ENCODE data around the gene ARFGEF3.
"Not testable (repeated sequence)": the region's sequence is repeated elsewhere in the genome, so short reads cannot be mapped to it uniquely, and the experiment has no call there.

The ARFGEF3 gene

GRCh38 chr6:138161338-138162110 lies at the start of gene ARFGEF3:
Gene ARFGEF3, plus strand, starts transcription at chr6:138161939. Its CDS starts 148 bp downstream, at chr6:138162087.
- peak; percentile 90 for DNase-seq

DNA sequence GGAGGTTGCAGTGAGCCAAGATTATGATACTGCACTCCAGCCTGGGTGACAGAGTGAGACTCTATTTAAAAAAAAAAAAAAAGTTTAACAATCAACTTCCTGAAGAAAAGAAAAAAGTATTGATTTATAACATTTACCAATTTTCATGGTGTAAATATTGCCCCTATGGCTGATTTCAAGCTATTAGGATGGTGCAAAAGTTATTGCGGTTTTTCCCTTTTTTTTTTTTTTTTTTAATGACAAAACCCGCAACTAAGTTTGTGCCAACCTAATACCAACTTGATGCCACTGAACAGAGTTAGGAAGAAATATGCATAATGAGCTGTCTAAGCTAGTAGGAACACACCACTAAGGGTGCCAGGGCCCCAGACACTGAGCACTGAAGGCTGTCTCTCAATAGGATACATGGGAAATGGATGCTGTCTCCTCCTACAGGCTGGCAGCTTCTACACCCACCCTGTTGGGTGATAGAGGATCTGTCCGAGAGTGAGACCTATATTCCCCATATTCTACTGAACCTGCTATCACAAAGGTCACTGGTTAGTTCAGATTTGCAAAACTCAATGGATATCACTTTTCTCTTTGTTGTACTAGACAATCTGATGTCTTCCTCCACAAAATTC lies 48.0 kb upstream of the ARFGEF3 start:
- peak; percentile 45 for DNase-seq

DNA sequence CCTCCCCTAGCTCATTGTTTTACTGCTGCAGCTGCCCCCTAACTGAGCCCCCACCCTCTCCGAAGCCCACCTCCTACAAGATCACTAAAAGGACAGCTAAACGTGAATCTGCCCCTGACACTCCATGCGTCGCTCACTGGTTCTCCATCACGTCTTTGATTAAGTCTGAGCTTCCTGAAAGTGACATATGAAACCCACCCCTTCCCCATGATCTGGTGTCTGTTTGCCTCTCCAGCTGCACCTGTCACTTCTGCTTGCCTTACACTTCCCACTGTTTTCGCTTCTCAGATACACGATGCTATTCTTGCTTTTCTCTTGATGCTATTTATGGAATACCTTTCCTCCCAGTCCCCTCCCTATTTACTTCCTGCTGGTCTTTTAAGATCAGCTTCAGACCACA lies 46.5 kb upstream of the ARFGEF3 start:
- peak; percentile 48 for DNase-seq

DNA sequence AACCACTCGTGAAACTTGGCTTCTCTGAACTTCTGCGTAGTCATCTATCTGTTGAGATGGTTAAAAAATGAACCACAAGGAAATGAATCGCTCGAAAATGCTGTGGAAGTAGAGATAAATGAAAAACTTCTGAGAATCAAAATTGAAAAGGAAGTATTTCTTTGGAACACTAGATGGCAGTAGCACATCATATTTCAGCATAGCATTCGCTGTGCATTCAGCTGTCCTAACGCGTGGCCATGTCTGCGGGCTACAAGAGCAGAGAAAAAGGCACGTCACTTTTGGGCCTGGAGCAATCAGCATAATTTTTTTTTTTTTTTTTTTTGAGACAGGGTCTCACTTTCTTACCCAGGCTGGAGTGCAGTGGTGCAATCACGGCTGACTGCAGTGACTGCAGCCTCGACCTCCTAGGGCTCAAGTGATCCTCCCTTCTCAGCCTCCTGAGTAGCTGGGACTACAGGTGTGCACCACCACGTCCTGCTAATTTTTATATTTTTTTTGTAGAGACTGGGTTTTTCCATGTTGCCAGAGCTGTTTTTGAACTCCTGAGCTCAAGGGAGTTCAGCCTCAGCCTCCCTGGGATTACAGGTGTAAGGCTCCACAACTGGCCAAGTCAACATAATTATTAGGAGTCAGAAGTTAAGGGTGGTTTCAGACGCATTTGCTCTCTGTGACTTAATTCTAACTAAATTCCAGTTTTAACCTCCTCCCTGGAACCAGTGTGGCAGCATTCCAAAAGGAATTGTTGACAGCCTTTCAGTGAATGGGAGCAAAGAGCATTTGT lies 45.7 kb upstream of the ARFGEF3 start:
- peak; percentile 85 for DNase-seq

DNA sequence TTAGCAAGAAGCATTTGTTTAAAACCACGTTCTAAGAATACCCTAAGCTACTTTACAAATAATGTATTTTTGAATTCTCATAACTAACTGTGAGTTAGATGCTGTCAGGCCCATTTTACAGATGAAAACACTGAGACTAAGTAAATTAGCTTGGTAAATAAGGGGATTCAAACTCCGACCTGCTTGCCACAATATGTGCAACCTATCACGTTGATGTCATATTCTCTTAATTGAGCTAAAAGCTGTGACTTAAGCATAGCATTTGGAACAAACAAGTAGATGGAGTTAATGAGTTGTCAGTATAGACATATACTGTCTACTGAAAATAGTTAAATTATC lies 45.1 kb upstream of the ARFGEF3 start:
- no peak for DNase-seq

GRCh38 chr6:138117376-138117914 lies 44.3 kb upstream of the ARFGEF3 start:
- DNase-seq, result no peak

DNA sequence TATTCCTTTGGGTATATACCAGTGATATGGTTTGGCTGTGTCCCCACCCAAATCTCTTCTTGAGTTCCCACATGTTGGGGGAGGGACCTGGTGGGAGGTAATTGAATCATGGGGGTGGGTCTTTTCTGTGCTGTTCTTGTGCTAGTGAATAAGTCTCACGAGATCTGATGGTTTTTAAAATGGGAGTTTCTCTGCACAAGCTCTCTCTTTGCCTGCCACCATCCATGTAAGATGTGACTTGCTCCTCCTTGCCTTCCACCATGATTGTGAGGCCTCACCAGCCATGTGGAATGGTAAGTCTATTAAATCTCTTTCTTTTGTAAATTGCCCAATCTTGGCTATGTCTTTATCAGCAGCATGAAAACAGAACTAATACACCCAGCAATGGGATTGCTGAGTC lies 42.5 kb upstream of the ARFGEF3 start:
- DNase-seq, result not testable (repeated sequence)

DNA sequence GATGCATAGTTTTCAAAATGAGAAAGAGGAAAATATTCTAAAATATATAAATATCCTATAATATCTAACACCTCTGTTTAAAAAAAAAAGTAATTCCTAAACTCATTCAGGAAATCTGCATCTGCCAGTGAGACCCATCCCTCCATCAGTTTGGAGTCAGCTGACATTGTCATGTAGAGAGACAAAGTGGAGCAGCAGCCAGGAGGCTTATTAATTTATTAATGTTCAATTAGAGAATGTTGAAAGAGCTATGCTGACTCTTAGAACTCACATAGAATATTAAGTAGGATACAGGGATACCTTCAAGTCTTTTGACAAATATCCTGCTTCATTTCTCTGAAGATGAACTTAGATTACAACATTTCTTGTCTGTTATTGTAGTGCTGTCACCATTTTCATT lies 41.8 kb upstream of the ARFGEF3 start:
- DNase-seq, result no peak

GRCh38 chr6:138124096-138124495 lies 37.6 kb upstream of the ARFGEF3 start:
- no peak for DNase-seq

DNA sequence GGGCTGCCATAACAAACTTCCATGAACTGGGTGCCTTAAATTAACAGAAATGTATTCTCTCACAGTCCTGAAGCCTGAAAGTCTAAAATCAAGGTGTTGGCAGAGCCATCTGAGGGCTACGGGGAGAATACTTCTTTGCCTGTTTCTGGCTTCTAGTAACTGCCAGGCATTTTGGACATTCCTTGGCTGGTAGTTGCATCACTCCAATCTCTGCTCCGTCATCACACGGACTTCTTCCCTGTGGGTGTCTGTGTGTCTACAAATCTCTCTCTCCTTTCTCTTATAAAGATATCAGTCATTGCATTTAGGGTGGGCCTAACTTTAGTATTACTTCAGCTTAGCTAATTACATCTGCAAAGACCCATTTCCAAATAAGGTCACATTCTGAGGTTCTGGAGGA lies 33.6 kb upstream of the ARFGEF3 start:
- DNase-seq, result no peak

- peak; percentile 14 for DNase-seq
Observed at GRCh38 chr6:138129190-138129589, 32.5 kb upstream of the ARFGEF3 start.

GRCh38 chr6:138142806-138143205 lies 18.9 kb upstream of the ARFGEF3 start:
- DNase-seq, result no peak

DNA sequence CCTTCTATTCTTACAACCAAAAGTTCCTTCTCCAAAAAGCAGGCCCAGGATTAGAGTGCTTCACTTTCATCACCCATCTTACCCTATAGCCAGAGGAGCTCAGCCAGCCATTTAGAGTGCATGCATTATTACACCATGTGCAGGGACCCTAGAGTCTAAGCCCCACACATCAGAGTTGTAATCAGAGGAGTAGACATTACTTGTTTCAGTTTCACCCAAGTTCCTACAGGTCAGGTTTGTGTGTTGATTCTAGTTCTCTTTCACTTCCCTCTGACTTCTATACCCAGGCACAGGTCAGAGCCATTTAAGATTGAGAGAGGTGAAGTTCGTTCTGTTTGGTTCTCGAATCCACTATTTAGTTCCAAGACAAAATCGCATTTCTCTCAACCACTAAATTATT lies 16.3 kb upstream of the ARFGEF3 start:
- no peak for DNase-seq

- no peak for DNase-seq
Observed at GRCh38 chr6:138146544-138146943, 15.2 kb upstream of the ARFGEF3 start.

DNA sequence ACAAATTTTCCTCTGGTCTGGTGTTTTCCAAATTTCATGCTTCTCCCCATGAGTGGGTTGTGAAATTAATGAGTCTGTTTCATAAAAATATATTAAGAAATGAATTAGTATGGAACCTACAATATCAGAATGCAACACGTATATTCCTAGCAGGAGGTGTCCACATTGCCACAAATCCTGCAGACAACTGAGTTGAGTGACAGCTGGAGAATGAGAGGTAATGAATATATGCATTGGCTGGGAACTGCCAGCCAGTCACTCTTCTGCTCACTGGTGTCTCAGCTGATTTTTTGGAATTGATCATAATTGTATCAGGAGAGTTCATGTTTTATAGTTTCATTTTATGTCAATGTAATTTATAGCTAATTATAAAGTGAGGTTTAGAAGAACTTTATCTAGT lies 6.3 kb upstream of the ARFGEF3 start:
- DNase-seq, result peak; percentile 55

DNA sequence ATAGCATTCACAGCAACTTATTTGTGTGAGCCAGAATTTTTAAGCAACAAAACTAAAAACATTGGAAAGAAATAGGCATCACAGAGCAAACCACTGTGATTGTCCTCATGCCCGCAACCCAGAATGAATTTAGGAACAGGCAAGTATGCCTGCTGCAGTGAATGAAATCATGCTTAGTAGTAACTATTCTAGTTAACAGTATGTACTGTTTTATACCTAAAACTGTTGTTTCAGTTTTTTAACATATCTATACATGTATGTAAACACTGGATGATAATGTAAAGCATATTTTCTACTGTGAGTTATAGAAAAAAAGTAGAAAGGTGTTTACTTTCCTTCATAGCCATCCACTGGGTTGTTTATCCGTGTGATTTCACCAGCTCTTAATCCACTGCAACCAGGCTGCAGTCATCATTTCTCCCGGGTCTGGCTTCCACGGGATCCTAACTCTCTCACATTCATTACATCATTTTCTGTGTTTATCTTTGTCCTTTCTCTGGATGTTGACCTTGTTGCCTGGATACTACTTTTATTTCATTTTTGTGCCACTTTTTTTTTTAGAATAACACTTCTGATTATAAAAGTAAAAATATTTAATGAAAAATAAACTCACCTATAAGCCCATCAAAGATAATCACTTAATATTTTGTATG lies 3.6 kb upstream of the ARFGEF3 start:
- peak; percentile 63 for DNase-seq

- DNase-seq, result peak; percentile 18
Observed at GRCh38 chr6:138159246-138159645, 2.5 kb upstream of the ARFGEF3 start.

DNA sequence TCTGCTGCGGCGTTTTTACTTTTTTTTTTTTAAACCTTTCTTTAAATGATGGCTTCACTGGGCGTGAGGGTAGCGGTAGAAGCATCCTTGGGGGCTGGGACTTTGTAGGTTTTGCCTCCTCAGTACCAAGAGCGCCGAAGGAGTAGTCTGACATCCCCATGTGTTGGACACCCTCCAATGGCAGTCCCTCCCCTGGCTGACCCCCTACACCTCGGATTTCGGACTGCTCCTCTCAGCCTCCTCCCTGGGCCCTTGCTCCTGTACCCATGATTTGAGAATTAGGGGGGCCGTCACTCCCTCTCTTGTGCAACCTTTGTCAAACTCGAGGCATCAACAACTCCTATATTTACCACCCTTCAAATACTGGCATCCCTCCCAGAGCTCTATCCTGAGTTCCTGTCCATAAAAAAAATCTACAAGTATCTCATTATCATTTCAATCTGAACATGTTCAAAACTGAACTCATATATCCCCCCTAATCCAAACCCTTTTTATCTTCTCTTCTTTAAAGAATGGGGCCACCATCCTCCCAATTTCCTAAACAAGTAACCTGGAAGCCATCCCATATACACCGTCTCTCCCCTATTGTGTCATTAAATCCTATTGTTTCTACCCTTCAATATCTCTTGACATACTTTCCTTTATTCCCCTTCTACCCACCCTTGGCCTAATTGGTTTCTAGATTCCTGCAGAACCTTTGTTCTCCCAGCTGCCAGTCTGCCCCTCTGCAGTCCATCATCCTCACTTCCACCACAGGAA lies 1.2 kb upstream of the ARFGEF3 start:
- DNase-seq, result peak; percentile 76

DNA sequence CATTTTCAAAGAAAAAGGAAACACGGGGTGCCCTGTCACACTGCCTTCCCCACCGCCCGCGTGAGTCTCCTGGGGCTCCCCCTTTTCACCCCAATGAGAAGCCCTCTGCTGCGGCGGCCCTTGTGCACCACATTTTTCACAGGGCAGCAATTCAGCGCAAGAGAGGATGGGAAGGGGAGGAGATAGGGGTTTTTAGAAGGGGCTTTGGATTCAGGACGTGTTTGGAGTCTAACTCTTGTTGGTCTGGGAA lies 726 bp upstream of the ARFGEF3 start:
- no peak for DNase-seq

DNA sequence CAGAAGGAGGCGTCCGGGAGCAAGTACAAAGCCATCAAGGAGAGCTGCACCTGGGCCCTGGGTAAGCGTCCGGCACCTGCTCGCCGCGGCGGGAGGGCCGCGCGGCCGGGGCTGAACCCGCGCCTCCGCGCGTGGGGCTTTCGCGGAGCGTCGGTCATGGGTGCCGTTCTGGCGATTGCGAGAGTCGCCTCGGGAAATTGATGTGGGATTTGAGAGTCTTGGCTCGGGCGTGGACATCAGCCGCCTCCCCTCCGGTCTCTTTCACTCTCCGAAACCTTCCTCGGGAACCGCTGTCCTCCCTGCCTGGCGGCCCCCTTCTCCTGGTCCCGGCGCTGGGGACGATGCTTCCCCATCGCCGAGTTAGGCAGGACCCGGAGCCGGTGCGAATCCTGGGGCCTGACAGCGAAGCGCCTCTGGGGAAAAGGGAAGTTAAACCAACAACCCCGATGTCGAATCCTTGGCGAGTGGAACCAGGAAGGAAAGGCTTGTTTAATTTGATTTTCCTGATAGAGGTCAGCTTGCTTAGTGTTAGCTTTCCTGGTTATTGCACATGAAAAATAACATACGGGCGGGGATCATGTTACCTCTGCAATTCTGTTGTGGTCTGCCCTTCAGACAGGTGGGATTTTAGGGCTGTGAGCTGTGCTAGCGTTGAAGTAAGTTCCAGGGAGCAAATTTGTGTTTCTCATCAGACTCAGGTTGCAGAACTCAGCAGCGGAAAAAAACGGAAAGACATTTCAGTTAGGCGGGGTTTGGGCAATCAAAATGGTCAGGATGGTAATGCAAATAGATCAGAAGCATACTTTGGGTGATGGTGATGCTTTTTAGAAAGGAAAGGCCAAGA lies 594 bp downstream of the ARFGEF3 start:
- DNase-seq, result peak; percentile 80

GRCh38 chr6:138162955-138163575 lies 1.3 kb downstream of the ARFGEF3 start:
- DNase-seq, result peak; percentile 55
